ENCODE data around the gene ARID3B.

Gene ARID3B

GRCh38 chr15:74642734-74643664, 102.0 kb downstream of the ARID3B start:
- Histone ChIP-seq H3K36me3 (ENCODE audit: insufficient read depth, low read length) (peaks cover 27% of the 10 kb centered on the region), H3K4me3 (ENCODE audit: low read depth in 1 of 2, low read length in 2 of 2) (no peak overlapping the region), H3K27me3 (ENCODE audit: control insufficient read depth in 1 of 2, insufficient read depth in 2 of 2, low read length in 2 of 2) (no peaks in the 10 kb centered on the region), H3K9ac (ENCODE audit: low read length) (no peak overlapping the region), H3K9me3 (ENCODE audit: low read length) (no peaks in the 10 kb centered on the region), H3K4me1 (ENCODE audit: insufficient read depth, low read length) (peaks cover 15% of the 10 kb centered on the region), H3K27ac (ENCODE audit: low read depth, low read length) (no peak overlapping the region)

GRCh38 chr15:74643665-74644204, 102.7 kb downstream of the ARID3B start:
- H3K27me3 ChIP-seq (ENCODE audit: control insufficient read depth in 1 of 2, insufficient read depth in 2 of 2, low read length in 2 of 2): no peaks in the 10 kb centered on the region
- H3K27ac ChIP-seq (ENCODE audit: low read depth, low read length): no peak overlapping the region
- H3K9ac ChIP-seq (ENCODE audit: low read length): no peak overlapping the region
- H3K4me3 ChIP-seq (ENCODE audit: low read depth in 1 of 2, low read length in 2 of 2): no peak overlapping the region
- peaks cover 15% of the 10 kb centered on the region for H3K4me1 ChIP-seq (ENCODE audit: insufficient read depth, low read length)
- H3K36me3 ChIP-seq (ENCODE audit: insufficient read depth, low read length): peaks cover 24% of the 10 kb centered on the region
- no peaks in the 10 kb centered on the region for H3K9me3 ChIP-seq (ENCODE audit: low read length)

GRCh38 chr15:74646480-74646879, 105.5 kb downstream of the ARID3B start:
- no peak overlapping the region for H3K27ac ChIP-seq (ENCODE audit: low read depth, low read length)
- no peaks in the 10 kb centered on the region for H3K36me3 ChIP-seq (ENCODE audit: insufficient read depth, low read length)
- H3K4me3 ChIP-seq (ENCODE audit: low read depth in 1 of 2, low read length in 2 of 2): no peak overlapping the region
- no peaks in the 10 kb centered on the region for H3K27me3 ChIP-seq (ENCODE audit: control insufficient read depth in 1 of 2, insufficient read depth in 2 of 2, low read length in 2 of 2)
- no peak overlapping the region for H3K9ac ChIP-seq (ENCODE audit: low read length)
- no peaks in the 10 kb centered on the region for H3K9me3 ChIP-seq (ENCODE audit: low read length)
- peaks cover 21% of the 10 kb centered on the region for H3K4me1 ChIP-seq (ENCODE audit: insufficient read depth, low read length)
